ENCODE data around the gene FSHB.

Gene FSHB

GRCh38 chr11:30270671-30271070 is 39.9 kb downstream of the FSHB start:
- DNase-seq, result no peak

- DNase-seq, result no peak
Observed at GRCh38 chr11:30277176-30277575, 46.4 kb downstream of the FSHB start.

GRCh38 chr11:30279796-30280195 is 49.0 kb downstream of the FSHB start:
- no peak for DNase-seq

DNA sequence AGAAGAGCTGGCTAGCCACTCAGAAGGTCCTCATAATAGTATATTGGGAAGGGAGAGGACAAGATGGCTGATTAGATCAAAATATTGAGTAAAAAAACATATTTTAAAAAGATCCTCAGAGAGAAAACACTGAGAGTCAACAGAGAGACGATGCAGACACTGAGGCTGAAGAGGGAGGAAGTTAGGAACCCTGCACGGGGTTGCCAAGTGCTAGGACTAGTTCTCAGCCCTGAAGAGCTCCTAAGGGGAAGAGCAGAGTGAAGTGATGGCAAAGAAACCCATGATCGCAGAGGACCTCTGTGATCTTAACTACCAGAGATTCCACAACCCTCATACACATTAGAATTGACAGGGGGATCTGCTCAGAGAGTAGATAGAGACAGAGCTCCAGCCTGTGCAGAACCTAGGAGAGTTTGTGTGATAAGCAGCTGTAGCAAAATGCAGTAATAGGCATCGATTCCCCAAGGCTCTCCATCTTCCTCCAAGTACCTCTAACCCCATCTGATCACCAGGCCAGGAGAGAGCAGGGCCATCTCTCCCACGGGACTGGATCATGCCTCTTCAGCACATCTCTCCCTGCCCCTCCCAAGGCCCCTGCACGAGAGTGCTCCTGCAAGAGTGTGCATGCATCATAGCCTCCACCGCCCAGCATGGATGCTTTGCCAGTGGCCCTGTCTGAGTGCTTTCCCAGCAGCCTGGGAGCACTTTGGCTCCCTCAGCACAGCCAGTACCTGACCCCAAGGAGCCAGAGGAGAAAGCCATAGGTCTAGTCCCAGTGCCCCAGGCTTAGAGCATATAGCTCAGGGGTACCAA is 50.9 kb downstream of the FSHB start:
- no peak for DNase-seq

DNA sequence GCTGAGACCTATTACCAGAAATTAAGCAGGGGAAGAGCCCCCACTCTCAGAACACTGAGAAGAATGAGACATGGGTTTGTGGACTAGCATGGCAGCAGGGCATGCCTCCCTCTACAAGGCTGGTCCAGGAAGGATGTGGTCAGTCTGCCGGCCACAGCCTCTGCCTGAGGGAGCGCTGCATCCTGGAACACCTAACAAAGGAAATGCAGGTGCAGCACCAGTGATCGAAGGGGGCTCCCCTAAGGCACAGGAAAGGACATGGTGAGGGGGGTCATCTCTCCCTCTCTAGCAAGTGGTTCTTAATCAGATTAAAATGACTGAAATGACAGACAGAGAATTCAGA is 51.4 kb downstream of the FSHB start:
- no peak for DNase-seq
